Neural progenitor cell (in vitro differentiated cells): ENCODE results near the gene HDAC8. TPM values are rescaled to one million over a fixed set of nuclear protein-coding genes. Genes with fewer than 3 reads are reported as not detected.

Experiments used
- DNase-seq: peaks from one replicate; pipeline ENCODE4 v3.0.0-alpha.2; 2016; ENCODE audit warnings: low spot score
- H2AFZ ChIP-seq: fragments of 200-600 bp; sonication (generic); replicated peaks from 2 replicates; pipeline ENCODE4 v1.6.1; 2016; ENCODE audit warnings: antibody characterized with exemption
- H3F3A ChIP-seq: fragments of 200-600 bp; sonication (generic); 2 replicates; pipeline ENCODE4 v1.6.1; 2016; ENCODE audit warnings: antibody characterized with exemption, low read depth
- H3K27ac ChIP-seq: fragments of 200-600 bp; sonication (generic); 2 replicates; pipeline ENCODE4 v1.5.1; 2016; ENCODE audit warnings: mild to moderate bottlenecking
- H3K27me3 ChIP-seq: fragments of 200-600 bp; sonication (generic); 2 replicates; pipeline ENCODE4 v1.6.1; 2016; ENCODE audit warnings: mild to moderate bottlenecking, moderate library complexity
- H3K36me3 ChIP-seq: fragments of 200-600 bp; sonication (generic); 2 replicates; pipeline ENCODE4 v1.5.1; 2016
- H3K4me1 ChIP-seq: fragments of 200-600 bp; sonication (generic); 2 replicates; pipeline ENCODE4 v1.6.1; 2016; ENCODE audit warnings: mixed run types
- H3K4me2 ChIP-seq: fragments of 200-600 bp; sonication (generic); 2 replicates; pipeline ENCODE4 v1.6.1; 2016
- H3K4me3 ChIP-seq: fragments of 200-600 bp; sonication (generic); 2 replicates; pipeline ENCODE4 v1.5.1; 2016
- H3K79me2 ChIP-seq: fragments of 200-600 bp; sonication (generic); 2 replicates; pipeline ENCODE4 v1.6.1; 2016; ENCODE audit warnings: low read depth
- H3K9ac ChIP-seq: fragments of 200-600 bp; sonication (generic); 2 replicates; pipeline ENCODE4 v1.6.1; 2016
- H3K9me3 ChIP-seq: fragments of 200-600 bp; sonication (generic); 2 replicates; pipeline ENCODE4 v1.5.1; 2016; ENCODE audit warnings: low read depth
- H4K20me1 ChIP-seq: fragments of 200-600 bp; sonication (generic); 2 replicates; pipeline ENCODE4 v1.6.1; 2016; ENCODE audit warnings: low read depth
- H3K27ac Mint-ChIP-seq: 3 replicates; pipeline ENCODE4 v1.8.0; 2021; ENCODE audit warnings: mixed read lengths
- H3K27me3 Mint-ChIP-seq: 2 replicates; pipeline ENCODE4 v1.8.0; 2022; ENCODE audit warnings: low read depth, mild to moderate bottlenecking, inconsistent platforms, moderate library complexity, mixed read lengths; ENCODE audit not compliant: insufficient read depth
- H3K36me3 Mint-ChIP-seq: 3 replicates; pipeline ENCODE4 v1.8.0; 2021; ENCODE audit warnings: mixed read lengths
- H3K4me1 Mint-ChIP-seq: 3 replicates; pipeline ENCODE4 v1.8.0; 2021; ENCODE audit warnings: mixed read lengths
- H3K4me3 Mint-ChIP-seq: 3 replicates; pipeline ENCODE4 v1.8.0; 2021; ENCODE audit warnings: mild to moderate bottlenecking, moderate library complexity, mixed read lengths
- H3K9me3 Mint-ChIP-seq: 3 replicates; pipeline ENCODE4 v1.8.0; 2020; ENCODE audit warnings: mixed read lengths
- CTCF ChIP-seq: fragments of 200-600 bp; sonication (generic); IDR thresholded peaks from 2 replicates; pipeline ENCODE4 v1.5.1; 2017; ENCODE audit warnings: antibody characterized with exemption, mild to moderate bottlenecking
- EZH2 ChIP-seq: fragments of 200-600 bp; sonication (generic); IDR thresholded peaks from 2 replicates; pipeline ENCODE4 v1.6.1; 2017; ENCODE audit warnings: antibody characterized with exemption, mild to moderate bottlenecking, moderate library complexity
- EZH2phosphoT487 ChIP-seq: fragments of 200-600 bp; sonication (generic); IDR thresholded peaks from 2 replicates; pipeline ENCODE4 v1.6.1; 2017; ENCODE audit warnings: antibody characterized with exemption
- total RNA-seq: library from RNA; depleted of rRNA; stranded (reverse); fragments of >200 nt; gene quantifications from 2 replicates; pipeline ENCODE4 v1.2.3, GENCODE V29; 2015; ENCODE audit warnings: low replicate concordance

Gene HDAC8
- total RNA-seq, 1 donor from 2014 or later: 37.8 TPM

GRCh38 chrX:72396117-72396516 is 176.5 kb downstream of the HDAC8 start:
- no peaks in the 10 kb centered on the region for H3K79me2 ChIP-seq
- no peak overlapping the region for H3K4me3 ChIP-seq
- Mint-ChIP-seq H3K27me3 (no peaks in the 10 kb centered on the region), H3K4me1 (peaks cover 21% of the 10 kb centered on the region), H3K9me3 (no peaks in the 10 kb centered on the region), H3K27ac (no peak overlapping the region), H3K36me3 (peaks cover 5% of the 10 kb centered on the region), H3K4me3 (no peak overlapping the region)
- peaks cover 19% of the 10 kb centered on the region for H3F3A ChIP-seq
- no peak overlapping the region for H3K9ac ChIP-seq
- H3K27ac ChIP-seq: no peak overlapping the region
- DNase-seq: no peak
- H3K27me3 ChIP-seq: no peaks in the 10 kb centered on the region
- TF ChIP-seq CTCF (no peak), EZH2 (no peak), EZH2phosphoT487 (no peak)
- H3K9me3 ChIP-seq: peaks cover 4% of the 10 kb centered on the region
- H2AFZ ChIP-seq: no peak overlapping the region
- H3K4me2 ChIP-seq: peak overlapping the region; percentile 51
- H3K4me1 ChIP-seq: peaks cover 37% of the 10 kb centered on the region
- no peaks in the 10 kb centered on the region for H3K36me3 ChIP-seq
- H4K20me1 ChIP-seq: no peaks in the 10 kb centered on the region

- no peak overlapping the region for H2AFZ ChIP-seq
- H3K27me3 ChIP-seq: no peaks in the 10 kb centered on the region
- no peak overlapping the region for H3K4me3 ChIP-seq
- Mint-ChIP-seq H3K4me1 (peaks cover 21% of the 10 kb centered on the region), H3K4me3 (no peak overlapping the region), H3K36me3 (peaks cover 5% of the 10 kb centered on the region), H3K27me3 (no peaks in the 10 kb centered on the region), H3K9me3 (no peaks in the 10 kb centered on the region), H3K27ac (peak overlapping the region; percentile 4)
- H3K36me3 ChIP-seq: no peaks in the 10 kb centered on the region
- H3F3A ChIP-seq: peaks cover 19% of the 10 kb centered on the region
- H3K9ac ChIP-seq: no peak overlapping the region
- peaks cover 4% of the 10 kb centered on the region for H3K9me3 ChIP-seq
- no peak for DNase-seq
- H3K4me1 ChIP-seq: peaks cover 37% of the 10 kb centered on the region
- no peaks in the 10 kb centered on the region for H4K20me1 ChIP-seq
- H3K4me2 ChIP-seq: peak overlapping the region; percentile 51
- no peak for TF ChIP-seq EZH2
- TF ChIP-seq EZH2phosphoT487: no peak
- TF ChIP-seq CTCF: no peak
- no peaks in the 10 kb centered on the region for H3K79me2 ChIP-seq
- no peak overlapping the region for H3K27ac ChIP-seq
Measured at GRCh38 chrX:72395237-72395636, 177.4 kb downstream of the HDAC8 start.

- Histone ChIP-seq H3K27ac (no peak overlapping the region), H2AFZ (no peak overlapping the region), H3K4me1 (peaks cover 37% of the 10 kb centered on the region), H3K36me3 (no peaks in the 10 kb centered on the region), H4K20me1 (no peaks in the 10 kb centered on the region), H3K9ac (no peak overlapping the region), H3K9me3 (peaks cover 4% of the 10 kb centered on the region), H3K27me3 (no peaks in the 10 kb centered on the region), H3K4me3 (no peak overlapping the region), H3K79me2 (no peaks in the 10 kb centered on the region), H3K4me2 (peak overlapping the region; percentile 51), H3F3A (peaks cover 19% of the 10 kb centered on the region)
- Mint-ChIP-seq H3K36me3 (peaks cover 2% of the 10 kb centered on the region), H3K4me3 (no peak overlapping the region), H3K4me1 (peaks cover 21% of the 10 kb centered on the region), H3K9me3 (no peaks in the 10 kb centered on the region), H3K27me3 (no peaks in the 10 kb centered on the region), H3K27ac (peak overlapping the region; percentile 4)
- DNase-seq: peak; percentile 19
- no peak for TF ChIP-seq EZH2phosphoT487
- TF ChIP-seq CTCF: no peak
- TF ChIP-seq EZH2: no peak
Measured at GRCh38 chrX:72394518-72395170, 178.0 kb downstream of the HDAC8 start.
